Tibial nerve (tissue), 4 donors: ENCODE measurements around the gene CRYGD.

ENCODE experiments used
- CTCF ChIP-seq, 5 experiments: fragments of 200-600 bp in 3 of 5; fragments of 450-650 bp in 2 of 5; sonication (generic) in 3 of 5; IDR thresholded peaks; one replicate each; pipeline ENCODE4 v1.5.1; 2016 to 2019; ENCODE audit warnings: antibody characterized with exemption in 5 of 5, mild to moderate bottlenecking in 3 of 5, moderate library complexity in 2 of 5
- EP300 ChIP-seq, 2 donors: sonication (generic); formaldehyde crosslinking; IDR thresholded peaks; one replicate each; pipeline ENCODE4 v1.6.1; 2017; ENCODE audit warnings: antibody characterized with exemption in 2 of 2, mild to moderate bottlenecking in 1 of 2
- POLR2A ChIP-seq, 2 donors: fragments of 450-650 bp; IDR thresholded peaks; one replicate each; pipeline ENCODE4 v1.6.1; 2017; ENCODE audit warnings: antibody characterized with exemption in 2 of 2, mild to moderate bottlenecking in 2 of 2, moderate library complexity in 2 of 2

- TF ChIP-seq CTCF (IDR thresholded peaks at IDR 0.05) (no peak), EP300 (IDR thresholded peaks at IDR 0.05) (no peak), POLR2A (IDR thresholded peaks at IDR 0.05) (no peak)
These were observed 24.5 kb upstream of the CRYGD start for GRCh38 chr2:208148803-208149202.
